HepG2 (cell line): ENCODE measurements around the gene UBC. TPM values are rescaled to one million over a fixed set of nuclear protein-coding genes. Genes with fewer than 3 reads are reported as not detected.

Experiments used
- ARID4A ChIP-seq: sonication (generic); formaldehyde crosslinking; IDR thresholded peaks from 2 replicates; pipeline ENCODE4 v1.5.0; 2020; ENCODE audit warnings: mild to moderate bottlenecking, missing genetic modification reagents, borderline replicate concordance
- ASH2L ChIP-seq: fragments of 300-600, 200-600 bp; sonication (generic); IDR thresholded peaks from 2 replicates; pipeline ENCODE4 v1.7.0; 2017; ENCODE audit warnings: low read depth, mild to moderate bottlenecking, moderate library complexity, mixed read lengths, low read length; ENCODE audit not compliant: insufficient read length
- BRD4 ChIP-seq: sonication (generic); formaldehyde crosslinking; IDR thresholded peaks from 2 replicates; pipeline ENCODE4 v1.4.0; 2020; ENCODE audit warnings: missing genetic modification reagents
- FOSL2 ChIP-seq: sonication (generic); formaldehyde crosslinking; IDR thresholded peaks from 2 replicates; pipeline ENCODE4 v1.4.0; 2020; ENCODE audit warnings: missing genetic modification reagents
- FOXA1 ChIP-seq, 2 experiments: fragments of 450-650 bp in 1 of 2; sonication (generic) in 1 of 2; formaldehyde crosslinking in 1 of 2; IDR thresholded peaks; 2 replicates each; pipeline versions ENCODE4 v1.4.0 to v1.6.1; 2016 to 2020; ENCODE audit warnings: missing genetic modification reagents in 1 of 2
- GATAD2A ChIP-seq: IDR thresholded peaks from 2 replicates; pipeline ENCODE4 v1.6.1; 2016
- HNF4G ChIP-seq, 2 experiments: sonication (generic) in 1 of 2; formaldehyde crosslinking in 1 of 2; IDR thresholded peaks; 2 replicates each; pipeline versions ENCODE4 v1.4.0 to v1.6.1; 2011 to 2020; ENCODE audit warnings: borderline replicate concordance in 2 of 2, low read depth in 2 of 2, mild to moderate bottlenecking in 2 of 2, low read length in 1 of 2, missing genetic modification reagents in 1 of 2, moderate library complexity in 1 of 2
- KAT8 ChIP-seq: IDR thresholded peaks from 2 replicates; pipeline ENCODE4 v1.6.1; 2016; ENCODE audit warnings: missing genetic modification reagents, missing compliant biosample characterization
- KMT2B ChIP-seq: IDR thresholded peaks from 2 replicates; pipeline ENCODE4 v1.6.1; 2016; ENCODE audit warnings: missing genetic modification reagents, missing compliant biosample characterization
- MAFK ChIP-seq, 2 experiments: IDR thresholded peaks in 1 of 2; conservative IDR thresholded peaks in 1 of 2; 2 replicates each; pipeline ENCODE4 v1.6.1; 2011; ENCODE audit warnings: improper control_type of control experiment in 2 of 2, low read length in 2 of 2
- MXI1 ChIP-seq: IDR thresholded peaks from 3 replicates; pipeline ENCODE4 v1.6.1; 2012; ENCODE audit warnings: low read depth, low read length, inconsistent platforms, borderline replicate concordance
- NCOA5 ChIP-seq: sonication (generic); formaldehyde crosslinking; IDR thresholded peaks from 2 replicates; pipeline ENCODE4 v1.4.0; 2020; ENCODE audit warnings: missing genetic modification reagents
- NFE2 ChIP-seq: sonication (generic); formaldehyde crosslinking; IDR thresholded peaks from 2 replicates; pipeline ENCODE4 v1.4.0; 2020; ENCODE audit warnings: missing genetic modification reagents
- PTBP1 ChIP-seq: fragments of 200-400 bp; formaldehyde crosslinking; IDR thresholded peaks from 2 replicates; pipeline ENCODE4 v1.6.1; 2018; ENCODE audit warnings: low read length, low read depth; ENCODE audit not compliant: poor library complexity, severe bottlenecking
- RARA ChIP-seq: IDR thresholded peaks from 2 replicates; pipeline ENCODE4 v1.6.1; 2016; ENCODE audit warnings: missing genetic modification reagents, missing compliant biosample characterization
- RXRB ChIP-seq: IDR thresholded peaks from 2 replicates; pipeline ENCODE4 v1.6.1; 2016; ENCODE audit warnings: borderline replicate concordance, missing genetic modification reagents, missing compliant biosample characterization
- SOX6 ChIP-seq, 2 experiments: fragments of 450-650 bp in 1 of 2; sonication (generic) in 1 of 2; formaldehyde crosslinking in 1 of 2; IDR thresholded peaks; 2 replicates each; pipeline versions ENCODE4 v1.4.0 to v1.6.1; 2017 to 2020; ENCODE audit warnings: antibody characterized with exemption in 1 of 2, mild to moderate bottlenecking in 1 of 2, missing genetic modification reagents in 1 of 2
- UBTF ChIP-seq: sonication (generic); formaldehyde crosslinking; IDR thresholded peaks from 2 replicates; pipeline ENCODE4 v1.4.0; 2020; ENCODE audit warnings: mild to moderate bottlenecking, missing genetic modification reagents
- ZKSCAN1 ChIP-seq: fragments of 150-350 bp; IDR thresholded peaks from 2 replicates; pipeline ENCODE4 v1.6.1; 2014; ENCODE audit warnings: low read length
- ZNF264 ChIP-seq: sonication (generic); formaldehyde crosslinking; IDR thresholded peaks from 2 replicates; pipeline ENCODE4 v1.4.0; 2020; ENCODE audit warnings: missing genetic modification reagents
- ZNF34 ChIP-seq: sonication (generic); formaldehyde crosslinking; IDR thresholded peaks from 2 replicates; pipeline ENCODE4 v1.4.0; 2020; ENCODE audit warnings: mild to moderate bottlenecking, missing genetic modification reagents, borderline replicate concordance
- ZNF432 ChIP-seq: sonication (generic); formaldehyde crosslinking; IDR thresholded peaks from 2 replicates; pipeline ENCODE4 v1.5.0; 2020; ENCODE audit warnings: missing genetic modification reagents, mild to moderate bottlenecking, borderline replicate concordance
- ZNF441 ChIP-seq: sonication (generic); formaldehyde crosslinking; IDR thresholded peaks from 2 replicates; pipeline ENCODE4 v1.7.0; 2021; ENCODE audit warnings: missing genetic modification reagents, borderline replicate concordance
- ZNF547 ChIP-seq: sonication (generic); formaldehyde crosslinking; IDR thresholded peaks from 2 replicates; pipeline ENCODE4 v1.5.1; 2020; ENCODE audit warnings: mild to moderate bottlenecking, missing genetic modification reagents
- ZNF761 ChIP-seq: sonication (generic); formaldehyde crosslinking; conservative IDR thresholded peaks from 2 replicates; pipeline ENCODE4 v1.4.0; 2020; ENCODE audit warnings: mild to moderate bottlenecking, missing genetic modification reagents
- polyA plus RNA-seq, 8 experiments: library from polyadenylated mRNA; depleted of rRNA in 3 of 8; stranded (reverse) in 7 of 8; unstranded in 1 of 8; fragments of >200 nt; fragmentation: Illumina TruSeq in 4 of 8; extraction: Trizol in 4 of 8; gene quantifications; 2 replicates each; pipeline versions ENCODE4 v1.2.1 to v1.2.3, GENCODE V29; 2011 to 2016; ENCODE audit warnings: low read depth in 4 of 8, missing spikeins in 1 of 8, mixed read lengths in 1 of 8; ENCODE audit not compliant: insufficient read depth in 1 of 8
- total RNA-seq, 5 experiments: library from RNA; depleted of rRNA; stranded (reverse); fragments of >200 nt; fragmentation: Illumina TruSeq; extraction: Trizol; gene quantifications; 2 replicates each; pipeline ENCODE4 v1.2.3, GENCODE V29; 2016; ENCODE audit warnings: low read depth in 1 of 5

Gene UBC
- total and polyA plus RNA-seq, 2 of the 13 experiments (the other 11 are each of a cell fraction or from before 2014, with no cell fraction given) = 805 to 1,432 TPM

GRCh38 chr12:124867401-124867930 is 47.0 kb downstream of the UBC start (continued):
- no peak for TF ChIP-seq ZNF34 (CRISPR knock-in tag)
- peak; percentile 23; the same call in 1 of the 2 replicates for TF ChIP-seq ARID4A (CRISPR knock-in tag)
- TF ChIP-seq ZNF264 (CRISPR knock-in tag) = no peak
- TF ChIP-seq UBTF (CRISPR knock-in tag) = no peak
- peak; percentile 58; the same call in 1 of the 2 replicates for TF ChIP-seq RARA (CRISPR knock-in tag)
- no peak for TF ChIP-seq ZKSCAN1
- no peak for TF ChIP-seq KMT2B (CRISPR knock-in tag)
- TF ChIP-seq MXI1 = peak; percentile 64; the same call in 1 of the 3 replicates
- no peak for TF ChIP-seq ZNF441
- TF ChIP-seq RXRB (CRISPR knock-in tag) = 0 out of 2 replicates have a peak, but pooled peaks have one; percentile 11
- peak; percentile 97 to 99 for TF ChIP-seq MAFK (conservative IDR thresholded peaks at IDR 0.05 in 1 of 2, IDR thresholded peaks at IDR 0.05 in 1 of 2; ENCODE audit: low read length in 2 of 2)
- TF ChIP-seq NFE2 (CRISPR knock-in tag) = peak; percentile 79; the same call in 1 of the 2 replicates
- peak; percentile 72 for TF ChIP-seq GATAD2A
- TF ChIP-seq FOXA1 (IDR thresholded peaks at IDR 0.05) = no peak
- peak; percentile 38; the same call in 1 of the 2 replicates for TF ChIP-seq FOXA1 (CRISPR knock-in tag; IDR thresholded peaks at IDR 0.05)
- TF ChIP-seq ZNF432 (CRISPR knock-in tag) = no peak
- TF ChIP-seq ZNF761 (CRISPR knock-in tag) = no peak
- TF ChIP-seq ASH2L = no peak
- no peak for TF ChIP-seq HNF4G (IDR thresholded peaks at IDR 0.05; ENCODE audit: borderline replicate concordance, low read depth, low read length)
- TF ChIP-seq HNF4G (CRISPR knock-in tag; IDR thresholded peaks at IDR 0.05; ENCODE audit: borderline replicate concordance, low read depth) = no peak
- no peak for TF ChIP-seq NCOA5 (CRISPR knock-in tag)
- TF ChIP-seq SOX6 (IDR thresholded peaks at IDR 0.05) = no peak
- TF ChIP-seq SOX6 (CRISPR knock-in tag; IDR thresholded peaks at IDR 0.05) = 0 out of 2 replicates have a peak, but pooled peaks have one; percentile 11
- TF ChIP-seq BRD4 = no peak
- peak; percentile 68 for TF ChIP-seq FOSL2 (CRISPR knock-in tag)
- TF ChIP-seq PTBP1 = no peak
- TF ChIP-seq ZNF547 = no peak
- no peak for TF ChIP-seq KAT8 (CRISPR knock-in tag)
